Measurements from ENCODE around the gene ZNF205. TPM values are rescaled to one million over a fixed set of nuclear protein-coding genes. Genes with fewer than 3 reads are reported as not detected.

The ZNF205 gene
- total RNA-seq, 1 donor from 2014 or later = 14.8 TPM

DNA sequence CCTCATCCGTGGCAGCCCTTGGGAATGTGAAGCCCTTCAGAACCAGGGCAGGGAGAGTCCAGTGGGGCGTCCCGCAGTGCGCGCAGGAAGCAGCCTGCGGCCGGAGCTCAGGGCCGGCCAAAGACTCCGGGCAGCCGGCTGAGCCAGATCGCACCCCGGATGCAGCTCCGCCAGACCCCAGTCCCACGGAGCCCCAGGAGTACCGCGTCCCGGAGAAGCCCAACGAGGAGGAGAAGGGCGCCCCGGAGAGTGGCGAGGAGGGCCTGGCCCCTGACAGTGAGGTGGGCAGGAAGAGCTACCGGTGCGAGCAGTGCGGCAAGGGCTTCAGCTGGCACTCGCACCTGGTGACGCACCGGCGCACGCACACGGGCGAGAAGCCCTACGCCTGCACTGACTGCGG is 6.9 kb downstream of the ZNF205 start:
- Mint-ChIP-seq H3K9me3 (ENCODE audit: unreplicated experiment) (no peaks in the 10 kb centered on the region), H3K4me1 (ENCODE audit: unreplicated experiment) (peaks cover 9% of the 10 kb centered on the region), H3K27me3 (ENCODE audit: unreplicated experiment) (no peaks in the 10 kb centered on the region), H3K36me3 (ENCODE audit: unreplicated experiment) (peaks cover 6% of the 10 kb centered on the region), H3K4me3 (ENCODE audit: unreplicated experiment) (no peak overlapping the region), H3K27ac (ENCODE audit: unreplicated experiment) (no peak overlapping the region)
- TF ChIP-seq, protein P1, sequence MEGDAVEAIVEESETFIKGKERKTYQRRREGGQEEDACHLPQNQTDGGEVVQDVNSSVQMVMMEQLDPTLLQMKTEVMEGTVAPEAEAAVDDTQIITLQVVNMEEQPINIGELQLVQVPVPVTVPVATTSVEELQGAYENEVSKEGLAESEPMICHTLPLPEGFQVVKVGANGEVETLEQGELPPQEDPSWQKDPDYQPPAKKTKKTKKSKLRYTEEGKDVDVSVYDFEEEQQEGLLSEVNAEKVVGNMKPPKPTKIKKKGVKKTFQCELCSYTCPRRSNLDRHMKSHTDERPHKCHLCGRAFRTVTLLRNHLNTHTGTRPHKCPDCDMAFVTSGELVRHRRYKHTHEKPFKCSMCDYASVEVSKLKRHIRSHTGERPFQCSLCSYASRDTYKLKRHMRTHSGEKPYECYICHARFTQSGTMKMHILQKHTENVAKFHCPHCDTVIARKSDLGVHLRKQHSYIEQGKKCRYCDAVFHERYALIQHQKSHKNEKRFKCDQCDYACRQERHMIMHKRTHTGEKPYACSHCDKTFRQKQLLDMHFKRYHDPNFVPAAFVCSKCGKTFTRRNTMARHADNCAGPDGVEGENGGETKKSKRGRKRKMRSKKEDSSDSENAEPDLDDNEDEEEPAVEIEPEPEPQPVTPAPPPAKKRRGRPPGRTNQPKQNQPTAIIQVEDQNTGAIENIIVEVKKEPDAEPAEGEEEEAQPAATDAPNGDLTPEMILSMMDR (IDR thresholded peaks at IDR 0.05) = no peak
- no peak for DNase-seq (ENCODE audit: extremely low spot score, unreplicated experiment)

DNA sequence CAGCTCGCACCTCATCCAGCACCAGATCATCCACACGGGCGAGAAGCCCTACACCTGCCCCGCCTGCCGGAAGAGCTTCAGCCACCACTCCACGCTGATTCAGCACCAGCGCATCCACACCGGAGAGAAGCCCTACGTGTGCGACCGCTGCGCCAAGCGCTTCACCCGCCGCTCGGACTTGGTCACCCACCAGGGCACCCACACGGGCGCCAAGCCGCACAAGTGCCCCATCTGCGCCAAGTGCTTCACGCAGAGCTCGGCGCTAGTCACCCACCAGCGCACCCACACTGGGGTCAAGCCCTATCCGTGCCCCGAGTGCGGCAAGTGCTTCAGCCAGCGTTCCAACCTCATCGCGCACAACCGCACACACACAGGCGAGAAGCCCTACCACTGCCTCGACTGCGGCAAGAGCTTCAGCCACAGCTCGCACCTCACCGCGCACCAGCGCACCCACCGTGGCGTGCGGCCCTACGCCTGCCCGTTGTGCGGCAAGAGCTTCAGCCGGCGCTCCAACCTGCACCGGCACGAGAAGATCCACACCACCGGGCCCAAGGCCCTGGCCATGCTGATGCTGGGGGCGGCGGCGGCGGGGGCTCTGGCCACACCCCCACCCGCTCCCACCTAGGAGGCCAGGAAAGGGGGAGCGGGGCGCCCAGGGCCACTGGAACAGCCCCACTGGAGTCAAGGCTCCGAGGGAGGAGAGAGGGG is 7.5 kb downstream of the ZNF205 start:
- Mint-ChIP-seq H3K4me3 (ENCODE audit: unreplicated experiment) (no peak overlapping the region), H3K27me3 (ENCODE audit: unreplicated experiment) (no peaks in the 10 kb centered on the region), H3K36me3 (ENCODE audit: unreplicated experiment) (peaks cover 6% of the 10 kb centered on the region), H3K27ac (ENCODE audit: unreplicated experiment) (no peak overlapping the region), H3K4me1 (ENCODE audit: unreplicated experiment) (peaks cover 9% of the 10 kb centered on the region), H3K9me3 (ENCODE audit: unreplicated experiment) (no peaks in the 10 kb centered on the region)
- TF ChIP-seq, protein P1 (IDR thresholded peaks at IDR 0.05) = no peak
- no peak for DNase-seq (ENCODE audit: extremely low spot score, unreplicated experiment)

GRCh38 chr16:3120435-3120834 is 8.0 kb downstream of the ZNF205 start:
- TF ChIP-seq, protein P1 (IDR thresholded peaks at IDR 0.05) = no peak

DNA sequence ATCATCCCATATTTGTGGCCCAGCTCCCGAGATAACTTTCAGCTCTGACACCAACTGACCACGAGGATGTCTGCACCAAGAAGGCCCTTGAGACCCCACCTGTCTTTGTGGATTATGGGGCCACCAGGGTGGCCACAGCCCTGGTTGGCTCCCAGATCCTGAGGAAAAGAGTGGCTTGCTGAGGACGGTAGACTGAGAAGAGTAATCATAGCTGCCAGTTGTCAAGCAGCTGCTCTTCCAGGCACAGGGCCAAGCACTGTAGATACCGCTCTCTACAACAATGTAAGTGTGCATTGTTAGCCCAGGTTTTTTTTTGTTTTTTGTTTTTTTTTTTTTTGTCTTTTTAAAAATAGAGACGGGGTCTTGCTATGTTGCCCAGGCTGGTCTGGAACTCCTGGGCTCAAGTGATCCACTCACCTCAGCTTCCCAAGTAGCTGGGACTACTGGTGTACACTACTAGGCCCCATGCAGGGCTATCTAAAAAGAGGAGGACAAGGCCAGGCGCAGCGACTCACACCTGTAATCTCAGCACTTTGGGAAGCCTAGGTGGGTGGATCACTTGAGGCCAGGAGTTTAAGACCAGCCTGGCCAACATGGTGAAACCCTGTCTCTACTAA is 9.6 kb downstream of the ZNF205 start:
- no peaks in the 10 kb centered on the region for H3K27me3 Mint-ChIP-seq (ENCODE audit: unreplicated experiment)
- TF ChIP-seq, protein P1 (IDR thresholded peaks at IDR 0.05) = no peak
- peaks cover 16% of the 10 kb centered on the region for H3K4me1 Mint-ChIP-seq (ENCODE audit: unreplicated experiment)

More at GRCh38 chr16:3120435-3120834, 8.0 kb downstream of the ZNF205 start:
- DNase-seq (ENCODE audit: extremely low spot score, unreplicated experiment) = no peak
- peaks cover 6% of the 10 kb centered on the region for H3K36me3 Mint-ChIP-seq (ENCODE audit: unreplicated experiment)
- no peaks in the 10 kb centered on the region for H3K27me3 Mint-ChIP-seq (ENCODE audit: unreplicated experiment)
- H3K27ac Mint-ChIP-seq (ENCODE audit: unreplicated experiment) = no peak overlapping the region
- peaks cover 14% of the 10 kb centered on the region for H3K4me1 Mint-ChIP-seq (ENCODE audit: unreplicated experiment)
- no peaks in the 10 kb centered on the region for H3K9me3 Mint-ChIP-seq (ENCODE audit: unreplicated experiment)
- H3K4me3 Mint-ChIP-seq (ENCODE audit: unreplicated experiment) = no peak overlapping the region

DNA sequence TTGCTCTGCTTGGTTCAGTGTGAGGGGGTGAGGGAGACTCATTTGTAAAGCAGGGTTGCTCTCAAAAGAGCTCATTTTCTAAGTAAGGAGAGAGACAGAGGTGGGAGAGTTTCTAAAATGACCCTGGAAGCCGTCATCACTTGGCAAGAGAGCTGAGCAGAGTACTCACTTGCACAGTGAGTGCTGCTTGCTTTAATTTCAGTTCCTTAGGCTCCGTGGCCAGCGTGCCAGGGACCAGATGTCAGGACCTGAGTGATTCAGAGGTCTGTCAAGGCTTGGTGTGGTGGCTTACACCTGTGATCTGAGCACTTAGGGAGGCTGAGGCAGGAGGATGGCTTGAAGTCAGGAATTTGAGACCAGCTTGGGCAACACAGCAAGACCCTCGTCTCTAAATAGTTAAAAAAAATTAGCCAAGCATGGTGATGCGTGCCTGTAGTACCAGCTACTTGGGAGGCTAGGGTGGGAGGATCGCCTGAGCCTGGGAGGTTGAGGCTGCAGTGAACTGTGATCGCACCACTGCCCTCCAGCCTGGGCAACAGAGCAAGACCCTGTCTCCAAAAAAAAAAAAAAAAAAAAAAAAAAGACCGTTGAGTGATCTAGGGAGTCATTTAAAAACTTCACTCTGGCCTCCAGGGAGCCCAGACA is 10.7 kb downstream of the ZNF205 start:
- Mint-ChIP-seq H3K4me3 (ENCODE audit: unreplicated experiment) (peak overlapping the region; percentile 95), H3K27me3 (ENCODE audit: unreplicated experiment) (no peaks in the 10 kb centered on the region), H3K4me1 (ENCODE audit: unreplicated experiment) (peaks cover 16% of the 10 kb centered on the region), H3K9me3 (ENCODE audit: unreplicated experiment) (no peaks in the 10 kb centered on the region), H3K27ac (ENCODE audit: unreplicated experiment) (peak overlapping the region; percentile 21), H3K36me3 (ENCODE audit: unreplicated experiment) (peaks cover 4% of the 10 kb centered on the region)
- TF ChIP-seq, protein P1 (IDR thresholded peaks at IDR 0.05) = no peak
- no peak for DNase-seq (ENCODE audit: extremely low spot score, unreplicated experiment)

More for the DNA sequence above, 9.6 kb downstream of the ZNF205 start:
- no peaks in the 10 kb centered on the region for H3K9me3 Mint-ChIP-seq (ENCODE audit: unreplicated experiment)
- no peak overlapping the region for H3K27ac Mint-ChIP-seq (ENCODE audit: unreplicated experiment)
- H3K36me3 Mint-ChIP-seq (ENCODE audit: unreplicated experiment) = peaks cover 4% of the 10 kb centered on the region
- no peak overlapping the region for H3K4me3 Mint-ChIP-seq (ENCODE audit: unreplicated experiment)
- no peak for DNase-seq (ENCODE audit: extremely low spot score, unreplicated experiment)
